Spleen (tissue), 7 donors: ENCODE results near the gene PRICKLE3.

Experiments
- POLR2AphosphoS5 ChIP-seq, 3 donors: sonication (generic); formaldehyde crosslinking; IDR thresholded peaks; one replicate each; pipeline ENCODE4 v1.5.1; 2017; ENCODE audit warnings: antibody characterized with exemption in 3 of 3
- TF ChIP-seq, protein P1 (sequence below), 11 experiments: fragments of 200-600 bp in 7 of 11; fragments of 450-650 bp in 4 of 11; sonication (generic) in 4 of 11; IDR thresholded peaks in 8 of 11; conservative IDR thresholded peaks in 3 of 11; 1 replicate in 7 of 11; 2 replicates in 4 of 11; pipeline versions ENCODE4 v1.4.0 to v1.8.0; 2016 to 2021; ENCODE audit warnings: antibody characterized with exemption in 11 of 11, inconsistent platforms in 4 of 11, mild to moderate bottlenecking in 1 of 11
- donor health status: DM: no; HTN: no; CAD: no; lungs with moderate emphysema.
- donor health status: DM: no; HTN: no; CAD: no.
- donor health status: DM: no; HTN: no; CAD: no.

DNA sequence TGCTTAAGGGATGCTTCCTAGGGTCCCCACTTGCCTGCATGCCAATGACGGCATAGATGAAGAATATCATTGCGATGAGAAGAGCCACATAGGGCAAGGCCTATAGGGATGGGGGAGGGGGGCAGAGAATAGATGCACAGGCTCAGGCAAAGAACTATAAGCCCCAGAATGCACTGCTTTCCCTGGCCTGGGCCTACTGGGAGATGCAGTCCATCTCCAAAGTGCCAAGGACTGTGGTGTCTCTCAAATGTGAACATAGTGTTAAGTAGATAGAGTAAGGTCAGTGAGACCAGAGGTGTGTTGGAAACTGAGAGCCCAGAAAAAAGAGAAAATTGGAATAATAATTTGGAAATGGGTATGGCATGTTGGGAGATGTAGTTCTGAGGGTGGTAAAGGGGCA lies 26.0 kb upstream of the PRICKLE3 start:
- TF ChIP-seq, protein P1, sequence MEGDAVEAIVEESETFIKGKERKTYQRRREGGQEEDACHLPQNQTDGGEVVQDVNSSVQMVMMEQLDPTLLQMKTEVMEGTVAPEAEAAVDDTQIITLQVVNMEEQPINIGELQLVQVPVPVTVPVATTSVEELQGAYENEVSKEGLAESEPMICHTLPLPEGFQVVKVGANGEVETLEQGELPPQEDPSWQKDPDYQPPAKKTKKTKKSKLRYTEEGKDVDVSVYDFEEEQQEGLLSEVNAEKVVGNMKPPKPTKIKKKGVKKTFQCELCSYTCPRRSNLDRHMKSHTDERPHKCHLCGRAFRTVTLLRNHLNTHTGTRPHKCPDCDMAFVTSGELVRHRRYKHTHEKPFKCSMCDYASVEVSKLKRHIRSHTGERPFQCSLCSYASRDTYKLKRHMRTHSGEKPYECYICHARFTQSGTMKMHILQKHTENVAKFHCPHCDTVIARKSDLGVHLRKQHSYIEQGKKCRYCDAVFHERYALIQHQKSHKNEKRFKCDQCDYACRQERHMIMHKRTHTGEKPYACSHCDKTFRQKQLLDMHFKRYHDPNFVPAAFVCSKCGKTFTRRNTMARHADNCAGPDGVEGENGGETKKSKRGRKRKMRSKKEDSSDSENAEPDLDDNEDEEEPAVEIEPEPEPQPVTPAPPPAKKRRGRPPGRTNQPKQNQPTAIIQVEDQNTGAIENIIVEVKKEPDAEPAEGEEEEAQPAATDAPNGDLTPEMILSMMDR (IDR thresholded peaks at IDR 0.05 in 8 of 11, conservative IDR thresholded peaks at IDR 0.05 in 3 of 11) = no peak
- TF ChIP-seq POLR2AphosphoS5 (IDR thresholded peaks at IDR 0.05) = no peak
